GM19438 (cell line): ENCODE data around the gene THAP5.

ENCODE experiments used
- ATAC-seq: cut with Tn5 transposase; IDR thresholded peaks from one replicate; pipeline ENCODE4 v1.9.1; 2021; ENCODE audit warnings: low read depth; ENCODE audit not compliant: unreplicated experiment

THAP5 gene

GRCh38 chr7:108569381-108570145 is at the start of gene THAP5, which contains the start of gene DNAJB9:
THAP5 (minus strand) TSS chr7:108569706; CDS start chr7:108569569, 137 bp downstream.
DNAJB9 (plus strand) TSS chr7:108569874; CDS start chr7:108571727, 1,853 bp downstream.
- ATAC-seq: peak; percentile 90

GRCh38 chr7:108618056-108618455 is 48.5 kb upstream of the THAP5 start:
- no peak for ATAC-seq

- no peak for ATAC-seq
These were observed 45.4 kb upstream of the THAP5 start for GRCh38 chr7:108614896-108615295.

- ATAC-seq: no peak
These were observed 44.5 kb upstream of the THAP5 start for GRCh38 chr7:108613949-108614381.

- no peak for ATAC-seq
These were observed 43.8 kb upstream of the THAP5 start for GRCh38 chr7:108613147-108613948.

GRCh38 chr7:108611268-108611667 is 41.8 kb upstream of the THAP5 start:
- ATAC-seq: no peak

GRCh38 chr7:108609643-108610042 is 40.1 kb upstream of the THAP5 start:
- ATAC-seq: no peak

- ATAC-seq: no peak
These were observed 36.2 kb upstream of the THAP5 start for GRCh38 chr7:108605559-108606201.

GRCh38 chr7:108604307-108605077 is 35.0 kb upstream of the THAP5 start:
- ATAC-seq: no peak

GRCh38 chr7:108603656-108604306 is 34.3 kb upstream of the THAP5 start:
- no peak for ATAC-seq

GRCh38 chr7:108600399-108600798 is 30.9 kb upstream of the THAP5 start:
- ATAC-seq: no peak

- no peak for ATAC-seq
These were observed 29.5 kb upstream of the THAP5 start for GRCh38 chr7:108598914-108599580.

- ATAC-seq: no peak
These were observed 28.6 kb upstream of the THAP5 start for GRCh38 chr7:108598153-108598552.

GRCh38 chr7:108596560-108596959 is 27.1 kb upstream of the THAP5 start:
- ATAC-seq: no peak

- ATAC-seq: no peak
These were observed 23.2 kb upstream of the THAP5 start for GRCh38 chr7:108592646-108593201.

GRCh38 chr7:108590606-108591005 is 21.1 kb upstream of the THAP5 start:
- ATAC-seq: no peak

GRCh38 chr7:108589874-108590273 is 20.4 kb upstream of the THAP5 start:
- no peak for ATAC-seq

- no peak for ATAC-seq
These were observed 19.7 kb upstream of the THAP5 start for GRCh38 chr7:108589199-108589598.

- ATAC-seq: no peak
These were observed 16.8 kb upstream of the THAP5 start for GRCh38 chr7:108586274-108586710.
